Fibroblast of skin of left biceps (primary cell): ENCODE measurements around the gene HHIPL1.

ENCODE experiments used
- DNase-seq, 2 experiments: peaks; one replicate each; pipeline ENCODE4 v3.0.0-alpha.2; 2013; ENCODE audit warnings: low read depth in 2 of 2

The HHIPL1 gene

DNA sequence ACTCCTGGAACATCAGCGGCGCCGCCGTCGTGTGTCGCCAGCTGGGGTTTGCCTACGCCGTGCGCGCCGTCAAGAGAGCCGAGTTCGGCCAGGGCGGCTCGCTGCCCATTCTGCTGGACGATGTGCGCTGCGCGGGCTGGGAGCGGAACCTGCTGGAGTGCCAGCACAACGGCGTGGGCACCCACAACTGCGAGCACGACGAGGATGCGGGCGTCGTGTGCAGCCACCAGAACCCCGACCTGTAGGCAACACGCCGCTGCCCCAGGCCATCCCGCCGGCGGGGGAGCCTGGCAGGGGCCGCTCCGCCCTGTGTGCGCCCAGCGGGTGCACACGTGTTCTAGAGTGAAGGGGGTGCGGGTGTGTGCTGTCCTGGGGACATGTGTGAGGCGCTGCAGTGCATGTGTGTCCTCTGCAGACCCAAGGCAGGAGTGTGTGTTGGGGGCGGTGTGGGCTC lies 30.5 kb downstream of the HHIPL1 start:
- no peak for DNase-seq

GRCh38 chr14:99675951-99676350 lies 31.0 kb downstream of the HHIPL1 start:
- DNase-seq: no peak

GRCh38 chr14:99676657-99677056 lies 31.7 kb downstream of the HHIPL1 start:
- no peak for DNase-seq

DNA sequence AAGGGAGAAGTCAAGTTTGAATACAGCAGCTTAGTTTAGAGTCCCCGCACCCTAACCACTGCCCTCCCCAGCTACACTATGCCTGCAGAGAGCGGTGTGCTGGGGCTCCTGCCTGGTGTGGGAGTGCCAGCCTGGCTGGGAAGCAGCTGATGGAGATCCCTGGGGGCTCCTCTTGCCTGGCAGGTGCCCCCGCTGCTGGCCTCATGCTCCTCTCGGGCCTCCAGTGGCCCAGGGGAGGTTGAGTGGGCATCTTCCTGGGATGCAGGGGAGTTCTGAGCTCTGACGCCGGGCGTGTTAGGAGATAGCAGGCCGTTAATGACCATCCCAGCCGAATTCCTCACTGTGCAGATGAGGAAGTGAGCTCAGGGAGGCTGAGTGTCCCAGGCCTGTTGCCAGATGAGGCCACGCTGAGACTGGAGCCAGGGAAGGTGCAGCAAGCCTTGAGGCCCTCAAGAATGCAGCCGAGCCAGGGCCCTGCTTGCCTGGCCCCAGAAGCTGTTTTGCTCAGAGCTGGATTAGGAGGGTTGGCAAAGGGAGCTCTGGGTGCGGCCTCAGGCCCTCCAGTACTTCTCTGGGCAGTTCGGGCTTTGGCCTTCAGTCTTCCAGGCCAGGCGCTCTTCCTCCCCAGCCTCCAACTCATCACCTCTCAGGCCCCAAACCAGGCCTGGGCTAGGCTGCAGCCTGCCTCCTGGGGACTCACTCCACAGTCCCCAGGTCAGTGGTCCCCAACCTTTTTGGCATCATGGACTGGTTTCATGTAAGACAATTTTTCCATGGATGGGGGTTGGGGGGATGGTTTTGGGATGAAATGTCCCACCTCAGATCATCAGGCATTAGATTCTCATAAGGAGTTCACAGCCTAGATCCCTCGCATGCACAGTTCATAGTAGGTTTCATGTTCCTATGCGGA lies 32.6 kb downstream of the HHIPL1 start:
- no peak for DNase-seq

- DNase-seq: no peak
Measured at GRCh38 chr14:99678198-99678597, 33.3 kb downstream of the HHIPL1 start.

DNA sequence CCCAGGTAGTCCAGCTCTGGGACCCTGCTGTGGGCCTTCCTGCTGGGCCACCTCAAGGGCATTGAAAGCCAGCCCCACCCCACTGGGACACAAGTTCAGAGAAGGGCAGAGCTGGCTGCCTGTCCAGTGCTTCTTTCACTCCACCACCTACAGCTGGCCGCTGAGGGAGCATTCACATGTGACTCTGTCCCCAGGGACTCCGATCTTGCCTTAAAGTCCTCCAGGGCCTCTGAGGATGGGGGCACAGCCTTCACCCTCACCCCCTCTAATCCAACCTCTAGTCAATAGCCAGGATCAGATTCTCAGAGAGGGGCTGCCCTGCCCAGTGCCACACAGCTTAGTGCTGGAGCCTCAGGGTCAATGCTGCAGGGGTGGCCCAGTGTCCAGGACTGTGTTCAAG lies 34.2 kb downstream of the HHIPL1 start:
- no peak for DNase-seq

DNA sequence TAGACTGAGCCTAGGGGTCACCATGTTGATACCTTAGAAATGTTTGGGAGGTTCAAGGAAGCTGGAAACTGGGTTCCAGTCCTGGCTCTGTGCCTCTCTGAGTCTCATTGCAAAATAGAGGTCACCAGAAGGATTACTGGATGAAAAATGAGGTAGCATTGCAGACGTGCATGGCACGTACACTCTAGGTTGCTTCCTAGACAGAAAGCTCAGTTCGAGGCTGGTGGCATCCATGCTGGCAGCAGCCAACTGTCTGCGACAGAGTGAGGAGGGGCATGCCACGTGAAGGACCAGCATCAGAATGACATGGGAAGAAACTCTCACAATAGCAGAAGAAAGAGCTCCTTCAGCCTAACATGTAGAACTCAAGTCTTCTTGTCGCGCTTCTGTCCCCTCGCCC lies 34.6 kb downstream of the HHIPL1 start:
- DNase-seq: no peak

GRCh38 chr14:99679996-99680395 lies 35.1 kb downstream of the HHIPL1 start:
- DNase-seq: no peak

DNA sequence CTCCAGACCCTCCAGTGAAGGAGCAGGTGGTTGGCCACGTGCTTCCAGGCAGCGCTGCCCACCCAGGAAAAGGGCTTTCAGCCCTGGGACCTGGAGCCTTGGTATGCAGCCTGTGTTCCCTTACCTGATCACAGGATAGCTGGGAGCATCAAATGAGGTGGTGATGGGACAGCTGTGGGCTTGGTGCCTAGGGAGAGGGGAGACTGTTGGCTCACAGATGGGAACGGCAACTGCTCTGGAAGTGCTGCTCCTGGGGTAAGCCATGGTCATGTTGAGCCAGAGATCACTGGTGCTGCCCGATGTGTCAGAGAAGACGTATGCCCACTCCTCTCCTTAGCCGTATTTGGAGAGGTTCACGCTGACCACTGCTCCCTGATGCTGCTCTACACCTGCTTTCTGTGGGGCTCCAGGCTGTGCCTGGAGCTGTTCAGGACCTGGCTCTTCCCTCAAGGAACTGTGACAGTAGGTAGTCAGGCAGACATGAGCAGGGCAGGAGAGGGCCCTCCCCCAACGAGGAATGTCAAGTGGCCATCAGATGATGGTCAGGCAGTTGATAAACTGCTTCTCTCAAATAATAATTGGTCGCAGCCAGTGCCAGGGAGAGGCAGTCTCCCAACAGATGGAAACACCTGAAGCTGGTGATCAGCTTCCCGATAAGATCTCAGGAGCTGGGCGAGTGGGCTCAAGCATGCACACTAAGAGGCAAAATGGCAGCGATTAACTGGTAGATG lies 36.3 kb downstream of the HHIPL1 start:
- DNase-seq: no peak

- DNase-seq: no peak
Measured at GRCh38 chr14:99681832-99682148, 36.9 kb downstream of the HHIPL1 start.

GRCh38 chr14:99682809-99683618 lies 38.1 kb downstream of the HHIPL1 start:
- DNase-seq: no peak

DNA sequence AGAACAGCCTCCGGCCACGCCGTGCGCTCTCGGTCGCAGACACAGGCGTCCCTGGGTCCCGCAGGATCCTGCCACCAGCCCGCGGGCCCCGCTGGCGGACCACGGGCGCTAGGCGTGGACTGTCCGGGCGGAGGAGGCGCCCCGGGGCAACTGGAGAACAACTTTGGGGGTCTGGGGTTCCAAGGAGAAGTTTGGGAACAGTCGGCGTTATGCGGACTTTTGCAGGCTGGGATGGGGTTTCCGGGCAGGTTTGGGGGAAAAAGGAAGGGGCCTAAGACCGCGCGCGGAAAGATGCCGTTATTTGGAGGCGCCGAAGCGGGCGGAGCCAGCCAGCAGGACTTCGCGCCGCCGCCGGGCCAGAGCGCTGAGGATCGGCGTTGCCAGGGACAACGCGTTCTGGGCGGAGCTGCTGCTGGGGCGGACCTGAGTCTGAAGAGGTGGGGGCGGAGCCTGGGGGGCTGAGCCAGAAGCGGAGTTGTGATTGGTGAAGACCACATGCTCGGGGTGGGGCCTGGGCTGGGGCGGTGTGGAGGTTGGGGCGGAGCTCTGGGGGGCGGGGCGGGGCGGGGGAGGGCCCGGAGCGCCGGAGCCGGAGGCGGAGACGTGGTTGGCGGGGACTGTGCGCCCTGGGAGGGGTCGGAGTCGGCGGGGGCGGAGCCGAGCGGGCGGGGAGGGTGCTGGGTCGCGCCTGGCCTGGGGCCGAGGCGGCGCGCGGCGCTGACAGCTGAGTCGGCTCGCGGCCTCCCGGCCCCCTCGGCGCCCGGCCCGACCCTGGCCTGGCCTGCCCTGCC lies 38.9 kb downstream of the HHIPL1 start, which contains the start of gene CYP46A1:
TSS of gene CYP46A1 (plus strand) at position 680 of the 791 bp plus-strand sequence. CDS start 120 bp downstream, outside the sequence.
- peak; percentile 97 to 98 for DNase-seq

DNA sequence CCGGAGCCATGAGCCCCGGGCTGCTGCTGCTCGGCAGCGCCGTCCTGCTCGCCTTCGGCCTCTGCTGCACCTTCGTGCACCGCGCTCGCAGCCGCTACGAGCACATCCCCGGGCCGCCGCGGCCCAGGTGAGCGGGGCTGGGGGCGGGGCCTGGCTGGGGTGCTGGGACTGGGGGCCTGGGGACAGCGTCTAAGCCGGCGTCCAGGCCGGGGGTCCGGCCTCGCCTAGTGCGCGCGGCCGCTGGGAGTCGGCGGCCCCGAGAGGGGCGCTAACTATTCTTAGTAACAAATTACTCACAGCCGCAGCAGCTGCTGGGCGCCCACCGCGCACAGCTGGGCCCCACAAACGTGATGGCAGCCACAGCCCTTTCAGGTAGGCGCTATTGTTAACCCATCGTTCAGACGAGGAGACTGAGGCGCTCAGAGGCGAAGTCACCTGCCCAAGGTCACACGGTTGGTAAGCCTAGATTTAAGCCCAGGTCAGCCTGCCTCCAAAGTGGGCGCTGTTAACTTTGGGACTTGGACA lies 39.5 kb downstream of the HHIPL1 start:
- DNase-seq: no peak

- DNase-seq: no peak
Measured at GRCh38 chr14:99685151-99685591, 40.2 kb downstream of the HHIPL1 start.

DNA sequence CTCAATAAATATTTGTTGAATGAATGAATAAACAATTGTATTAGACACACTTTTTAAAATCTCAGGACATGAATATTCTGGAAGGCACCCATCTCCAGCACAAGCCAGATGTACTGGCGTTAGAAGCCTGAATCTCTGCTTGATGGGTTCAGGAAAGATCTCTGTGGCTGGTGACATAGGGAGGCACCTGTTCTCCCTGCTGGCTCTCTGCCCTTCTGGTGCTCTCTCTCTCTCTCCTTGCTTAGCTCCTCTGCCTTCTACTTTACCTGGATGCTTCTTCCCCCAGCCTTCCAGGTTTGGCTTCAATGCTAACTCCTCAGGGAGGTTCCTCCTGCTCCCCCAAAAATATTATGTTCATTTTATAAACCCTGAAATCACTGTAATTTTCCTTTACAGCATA lies 40.7 kb downstream of the HHIPL1 start:
- no peak for DNase-seq

DNA sequence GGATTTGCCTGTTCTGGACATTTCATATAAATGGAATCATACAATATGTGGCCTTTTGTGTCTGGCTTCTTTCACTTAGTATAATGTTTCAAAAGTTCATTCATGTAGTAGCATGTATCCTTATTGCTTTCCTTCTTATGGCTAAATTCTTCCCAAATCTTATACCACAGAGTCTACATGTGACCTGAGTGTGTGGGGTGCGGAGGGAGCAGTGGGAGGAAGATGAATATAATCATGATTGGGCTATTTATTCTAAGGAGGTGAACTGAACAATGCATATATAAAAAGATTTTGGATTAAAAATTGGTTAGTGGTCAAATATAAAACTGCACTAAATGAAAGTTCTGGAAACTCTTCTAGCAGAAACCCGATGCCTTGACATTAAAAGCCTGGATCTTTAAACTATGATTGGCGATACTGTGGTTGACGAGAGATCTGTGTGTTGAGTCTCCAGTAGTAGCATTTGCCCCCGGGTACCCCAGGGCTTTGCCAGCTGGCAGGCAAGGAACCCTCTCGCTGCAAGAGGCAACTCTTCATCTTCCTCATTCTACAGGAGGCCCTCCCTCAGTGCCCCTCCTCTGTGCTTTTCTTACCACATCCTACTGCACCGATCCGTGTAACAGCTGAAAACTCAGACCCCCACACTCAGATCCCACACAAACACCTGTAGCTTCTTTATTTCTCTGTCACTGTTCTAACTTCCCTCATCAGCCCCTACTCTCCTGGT lies 41.8 kb downstream of the HHIPL1 start:
- no peak for DNase-seq

DNA sequence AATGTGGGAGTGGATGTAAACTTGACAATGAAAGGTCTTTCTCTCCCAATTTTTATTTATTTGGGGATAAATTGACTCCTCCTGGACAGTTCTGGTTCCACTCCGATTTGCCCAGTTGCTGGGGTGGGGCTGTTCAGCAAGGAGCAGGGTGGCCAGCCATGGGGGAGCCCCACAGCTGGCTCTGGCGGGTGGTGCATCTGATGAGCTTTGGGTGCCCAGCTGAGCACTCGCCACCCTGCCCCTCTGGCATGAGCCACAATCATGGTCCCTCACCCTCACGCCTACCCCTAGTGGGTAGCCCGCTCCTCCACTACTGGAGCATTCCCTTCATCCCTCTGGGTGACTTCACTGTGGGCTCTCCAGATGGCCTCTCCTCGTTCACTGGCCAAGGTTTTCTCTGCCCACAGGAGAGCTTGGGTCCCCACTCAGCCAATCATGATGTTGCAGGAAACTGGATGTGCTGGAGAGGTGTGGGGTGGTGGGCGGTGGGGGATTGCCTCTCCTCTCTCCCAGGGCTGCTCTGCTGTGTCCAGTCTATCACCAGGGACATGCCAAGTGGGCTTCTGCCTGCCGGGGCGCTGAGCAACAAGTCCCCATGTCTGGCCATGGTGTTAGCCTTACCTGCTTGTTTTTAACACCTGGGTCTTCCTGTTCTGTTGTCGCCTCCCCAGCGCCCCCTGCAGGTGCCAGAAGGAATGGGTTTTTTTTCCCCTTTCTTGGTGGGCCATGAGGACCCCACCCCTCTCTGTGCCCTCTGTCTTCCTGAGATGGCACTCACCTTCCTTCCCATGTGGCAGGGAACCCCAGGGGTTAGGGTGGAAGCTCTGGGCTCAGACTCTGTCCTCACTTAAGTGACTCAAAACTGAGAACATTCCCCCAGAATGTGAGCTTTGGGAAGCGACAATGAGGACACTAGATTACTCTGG lies 42.6 kb downstream of the HHIPL1 start:
- DNase-seq: no peak

- no peak for DNase-seq
Measured at GRCh38 chr14:99688210-99688581, 43.3 kb downstream of the HHIPL1 start.

- no peak for DNase-seq
Measured at GRCh38 chr14:99688629-99689028, 43.7 kb downstream of the HHIPL1 start.
